HG03196 (cell line): ENCODE data around the gene POTEE.
"Not testable (repeated sequence)": the region's sequence is repeated elsewhere in the genome, so short reads cannot be mapped to it uniquely, and the experiment has no call there.

Experiments used
- ATAC-seq: cut with Tn5 transposase; IDR thresholded peaks from one replicate; pipeline ENCODE4 v1.9.1; 2021; ENCODE audit not compliant: unreplicated experiment

POTEE gene

DNA sequence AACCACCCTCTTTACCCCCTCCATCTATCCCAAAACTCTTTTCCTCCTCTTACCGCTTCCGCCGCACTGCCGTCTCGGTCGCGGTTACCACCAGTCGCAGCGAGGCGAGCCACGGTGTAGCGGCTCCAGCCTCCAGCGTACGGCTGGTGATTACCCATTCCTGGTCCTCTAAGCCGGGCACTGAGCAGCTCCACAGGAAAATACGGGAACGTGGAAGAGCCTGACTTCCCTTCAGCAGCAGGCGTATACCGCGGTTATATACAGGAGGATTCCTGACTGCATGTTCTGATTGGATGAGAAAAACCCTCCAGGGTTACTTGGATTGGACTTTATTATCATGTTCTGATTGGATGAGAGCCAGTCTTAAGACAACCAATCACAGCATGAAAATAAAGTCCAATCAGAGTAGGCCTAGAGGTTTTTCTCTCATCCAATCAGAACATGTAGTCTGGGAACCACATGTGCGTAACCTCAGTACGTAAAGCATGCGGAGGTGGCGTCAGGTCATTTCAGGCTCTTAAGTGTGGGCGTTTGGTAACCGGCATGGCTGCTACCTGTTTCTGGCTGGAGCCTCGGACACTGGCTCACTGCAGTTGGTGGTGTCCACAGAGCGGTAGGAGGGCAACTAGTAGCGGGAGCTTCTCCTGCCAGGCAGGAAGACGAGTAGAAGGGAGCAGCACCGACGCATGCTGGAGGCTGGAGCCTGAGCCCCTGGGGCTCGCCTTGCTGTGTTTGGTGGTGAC is at the start of gene POTEE:
POTEE (plus strand) TSS at position 507 of the 743 bp plus-strand sequence. CDS start 8,867 bp downstream, outside the sequence.
- ATAC-seq = not testable (repeated sequence)

DNA sequence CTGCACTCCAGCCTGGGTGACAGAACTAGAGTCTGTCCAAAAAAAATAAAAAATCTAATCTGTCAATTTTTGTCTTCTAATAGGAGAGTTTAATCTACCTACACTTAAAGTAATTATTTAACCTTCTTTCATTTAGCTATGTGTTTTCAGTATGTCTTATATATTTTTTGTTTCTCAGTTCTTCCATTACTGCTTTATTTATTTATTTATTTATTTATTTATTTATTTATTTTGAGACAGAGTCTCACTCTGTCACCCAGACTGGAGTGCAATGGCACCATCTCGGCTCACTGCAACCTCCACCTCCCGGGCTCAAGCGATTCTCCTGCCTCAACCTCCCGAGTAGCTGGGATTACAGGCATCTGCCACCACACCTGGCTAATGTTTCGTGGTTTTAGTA is 43.8 kb upstream of the POTEE start:
- not testable (repeated sequence) for ATAC-seq

GRCh38 chr2:131168538-131168937 is 40.8 kb upstream of the POTEE start:
- ATAC-seq = no peak

GRCh38 chr2:131178050-131178449 is 31.3 kb upstream of the POTEE start:
- not testable (repeated sequence) for ATAC-seq

GRCh38 chr2:131178721-131179418 is 30.5 kb upstream of the POTEE start:
- not testable (repeated sequence) for ATAC-seq

GRCh38 chr2:131181451-131181850 is 27.9 kb upstream of the POTEE start:
- ATAC-seq = not testable (repeated sequence)

DNA sequence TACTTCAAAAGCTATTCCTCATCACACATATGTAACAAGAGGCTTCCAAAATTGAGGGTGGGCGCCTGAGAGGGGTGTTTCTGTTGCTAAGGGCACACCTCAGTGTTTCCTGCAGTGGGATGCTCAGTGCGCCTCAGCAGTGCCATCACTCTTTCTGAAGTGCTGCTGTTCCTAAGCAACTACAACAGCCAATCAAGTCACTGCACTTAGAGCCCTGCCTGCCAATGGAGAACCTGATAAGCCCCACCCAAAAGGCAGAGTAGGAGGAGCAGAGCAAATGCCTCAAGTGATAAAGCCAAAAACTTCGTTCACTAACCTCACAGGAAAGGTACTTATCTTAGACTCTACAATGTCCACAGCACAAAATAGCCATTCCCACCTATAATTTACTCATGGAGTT is 15.9 kb upstream of the POTEE start:
- not testable (repeated sequence) for ATAC-seq

GRCh38 chr2:131196186-131196585 is 13.2 kb upstream of the POTEE start:
- ATAC-seq = not testable (repeated sequence)

GRCh38 chr2:131201098-131201497 is 8.2 kb upstream of the POTEE start:
- no peak for ATAC-seq

GRCh38 chr2:131207839-131208238 is 1.5 kb upstream of the POTEE start:
- ATAC-seq = not testable (repeated sequence)

- not testable (repeated sequence) for ATAC-seq
These were observed 403 bp downstream of the POTEE start for GRCh38 chr2:131209773-131210104.

- ATAC-seq = not testable (repeated sequence)
These were observed 1.3 kb downstream of the POTEE start for GRCh38 chr2:131210434-131211211.

DNA sequence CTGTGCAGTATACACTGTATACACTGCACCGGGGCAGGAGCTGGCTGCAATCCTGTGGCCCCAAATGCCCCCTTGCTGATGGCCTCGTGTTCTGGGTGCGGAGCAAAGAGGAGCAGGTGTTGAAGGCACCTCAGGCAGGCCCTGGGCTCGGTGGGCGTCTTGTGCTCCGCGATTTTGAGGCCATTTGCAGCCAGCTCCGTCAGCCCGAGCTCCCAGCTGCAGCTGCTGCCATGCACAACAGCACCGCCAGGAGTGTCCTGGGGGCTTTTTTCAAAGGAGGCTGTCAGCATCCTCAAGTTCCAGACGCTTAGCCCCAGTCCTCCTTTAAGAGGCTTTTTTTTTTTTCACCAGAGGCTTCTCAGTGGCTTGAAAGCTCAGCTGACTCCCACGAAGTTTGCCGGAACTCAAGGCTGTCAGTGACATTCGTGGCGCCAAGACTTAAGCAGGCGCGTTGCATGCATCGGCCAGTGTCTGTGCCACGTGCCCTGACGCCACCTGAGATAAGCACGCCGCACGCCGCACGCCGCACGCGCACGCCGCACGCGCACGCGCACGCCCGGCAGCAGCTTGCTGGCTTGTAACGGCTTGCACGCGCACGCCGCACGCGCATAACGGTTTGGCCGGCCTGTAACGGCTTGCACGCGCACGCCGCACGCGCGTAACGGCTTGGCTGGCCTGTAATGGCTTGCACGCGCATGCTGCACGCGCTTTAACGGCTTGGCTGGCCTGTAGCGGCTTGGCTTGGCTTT is 8.1 kb downstream of the POTEE start:
- not testable (repeated sequence) for ATAC-seq

DNA sequence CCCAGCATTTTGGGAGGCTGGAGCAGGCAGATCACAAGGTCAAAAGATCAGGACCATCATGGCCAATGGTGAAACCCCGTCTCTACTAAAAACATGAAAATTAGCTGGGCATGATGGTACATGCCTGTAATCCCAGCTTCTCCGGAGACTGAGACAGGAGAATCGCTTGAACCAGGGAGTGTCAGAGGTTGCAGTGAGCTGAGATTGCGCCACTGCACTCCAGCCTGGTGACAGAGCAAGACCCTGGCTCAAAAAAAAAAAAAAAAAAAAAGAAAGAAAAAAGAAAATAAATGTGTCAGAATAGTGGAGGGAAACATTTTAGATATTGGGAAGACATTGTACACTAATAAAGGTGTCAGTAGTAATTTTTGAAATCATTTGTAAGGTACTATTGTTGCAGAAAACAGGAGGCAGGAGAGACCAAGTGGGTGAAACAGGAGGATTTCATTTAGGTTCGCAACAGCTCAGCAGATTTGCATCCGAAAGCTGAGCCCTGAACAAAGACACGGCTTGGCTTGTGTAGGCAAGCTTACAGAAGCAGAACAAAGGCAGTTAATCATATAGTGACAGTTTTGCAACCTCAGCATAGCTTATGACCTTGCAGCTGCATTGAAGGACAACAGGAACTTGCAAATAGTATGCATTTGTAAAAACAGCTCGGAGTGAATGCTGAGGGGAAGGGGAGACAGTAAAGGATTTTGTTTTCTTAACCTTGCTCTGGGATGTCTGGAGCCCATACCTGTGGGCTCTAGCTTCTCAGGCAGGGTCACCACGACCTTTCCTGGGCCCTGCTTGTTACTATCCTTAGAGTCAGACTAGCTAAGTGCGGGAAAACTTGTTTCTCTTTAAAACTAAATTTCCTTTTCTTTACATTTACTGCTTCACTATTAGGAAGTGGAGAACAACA is 26.5 kb downstream of the POTEE start:
- ATAC-seq = not testable (repeated sequence)
